HG03045 (cell line): ENCODE data around the gene EML1.

Experiments
- ATAC-seq: cut with Tn5 transposase; IDR thresholded peaks from one replicate; pipeline ENCODE4 v1.9.1; 2021; ENCODE audit warnings: mild to moderate bottlenecking, moderate library complexity; ENCODE audit not compliant: unreplicated experiment

Gene EML1

GRCh38 chr14:99821519-99822508, 28.6 kb downstream of the EML1 start:
- no peak for ATAC-seq

GRCh38 chr14:99822800-99823455, 29.7 kb downstream of the EML1 start:
- ATAC-seq = no peak

GRCh38 chr14:99824776-99825175, 31.6 kb downstream of the EML1 start:
- ATAC-seq = no peak

- ATAC-seq = no peak
Observed at GRCh38 chr14:99829450-99829849, 36.2 kb downstream of the EML1 start.

GRCh38 chr14:99831303-99831702, 38.1 kb downstream of the EML1 start:
- no peak for ATAC-seq

GRCh38 chr14:99831903-99832685, 38.9 kb downstream of the EML1 start:
- ATAC-seq = no peak

- no peak for ATAC-seq
Observed at GRCh38 chr14:99837822-99838221, 44.6 kb downstream of the EML1 start.

GRCh38 chr14:99838639-99839134, 45.5 kb downstream of the EML1 start:
- no peak for ATAC-seq

GRCh38 chr14:99839696-99840095, 46.5 kb downstream of the EML1 start:
- no peak for ATAC-seq

GRCh38 chr14:99840265-99840664, 47.1 kb downstream of the EML1 start:
- ATAC-seq = no peak

- no peak for ATAC-seq
Observed at GRCh38 chr14:99840774-99841305, 47.6 kb downstream of the EML1 start.

- no peak for ATAC-seq
Observed at GRCh38 chr14:99841436-99842071, 48.3 kb downstream of the EML1 start.

- ATAC-seq = no peak
Observed at GRCh38 chr14:99842141-99842540, 48.9 kb downstream of the EML1 start.

GRCh38 chr14:99846808-99847207, 53.6 kb downstream of the EML1 start:
- ATAC-seq = no peak

- no peak for ATAC-seq
Observed at GRCh38 chr14:99850709-99851108, 57.5 kb downstream of the EML1 start.

- no peak for ATAC-seq
Observed at GRCh38 chr14:99852578-99852977, 59.4 kb downstream of the EML1 start.

GRCh38 chr14:99853206-99853605, 60.0 kb downstream of the EML1 start:
- ATAC-seq = no peak

GRCh38 chr14:99854831-99855230, 61.6 kb downstream of the EML1 start:
- ATAC-seq = no peak

GRCh38 chr14:99855271-99855670, 62.1 kb downstream of the EML1 start:
- ATAC-seq = no peak

GRCh38 chr14:99857551-99857950, 64.3 kb downstream of the EML1 start:
- ATAC-seq = no peak
